Coronary artery (tissue), 2 donors: Measurements from ENCODE around the gene SEMA4A.
"Not testable (repeated sequence)": the region's sequence is repeated elsewhere in the genome, so short reads cannot be mapped to it uniquely, and the experiment has no call there.

Experiments
- DNase-seq: peaks from one replicate; pipeline ENCODE4 v3.0.0-alpha.2; 2017; ENCODE audit warnings: low spot score
- H3K27ac ChIP-seq, 2 donors: fragments of 200-600 bp; sonication (generic); one replicate each; pipeline ENCODE4 v1.5.1; 2016 to 2019
- H3K4me3 ChIP-seq: fragments of 200-600 bp; sonication (generic); 2 replicates; pipeline ENCODE4 v1.5.1; 2016; ENCODE audit warnings: mild to moderate bottlenecking, moderate library complexity
- TF ChIP-seq, protein P1 (sequence below): fragments of 200-600 bp; sonication (generic); IDR thresholded peaks from one replicate; pipeline ENCODE4 v1.5.1; 2019; ENCODE audit warnings: antibody characterized with exemption

Gene SEMA4A

DNA sequence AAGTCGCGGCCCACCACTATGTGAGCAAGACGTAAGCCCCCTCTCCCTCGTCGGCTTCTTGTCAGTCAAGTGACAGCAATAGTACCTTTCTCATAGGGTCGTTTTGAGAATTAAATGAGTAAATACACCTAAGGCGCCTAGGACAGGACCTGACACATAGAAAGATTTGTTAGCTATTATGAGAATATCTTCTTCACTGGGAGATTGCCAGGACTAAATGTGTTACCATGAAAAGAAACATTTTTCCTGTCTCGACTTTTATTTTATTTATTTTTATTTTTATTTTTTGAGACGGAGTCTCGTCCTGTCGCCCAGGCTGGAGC lies 60.2 kb downstream of the SEMA4A start:
- Histone ChIP-seq H3K4me3 (peak overlapping the region; percentile 90), H3K27ac (peak overlapping the region; percentile 98 to 99)
- no peak for DNase-seq
- TF ChIP-seq, protein P1, sequence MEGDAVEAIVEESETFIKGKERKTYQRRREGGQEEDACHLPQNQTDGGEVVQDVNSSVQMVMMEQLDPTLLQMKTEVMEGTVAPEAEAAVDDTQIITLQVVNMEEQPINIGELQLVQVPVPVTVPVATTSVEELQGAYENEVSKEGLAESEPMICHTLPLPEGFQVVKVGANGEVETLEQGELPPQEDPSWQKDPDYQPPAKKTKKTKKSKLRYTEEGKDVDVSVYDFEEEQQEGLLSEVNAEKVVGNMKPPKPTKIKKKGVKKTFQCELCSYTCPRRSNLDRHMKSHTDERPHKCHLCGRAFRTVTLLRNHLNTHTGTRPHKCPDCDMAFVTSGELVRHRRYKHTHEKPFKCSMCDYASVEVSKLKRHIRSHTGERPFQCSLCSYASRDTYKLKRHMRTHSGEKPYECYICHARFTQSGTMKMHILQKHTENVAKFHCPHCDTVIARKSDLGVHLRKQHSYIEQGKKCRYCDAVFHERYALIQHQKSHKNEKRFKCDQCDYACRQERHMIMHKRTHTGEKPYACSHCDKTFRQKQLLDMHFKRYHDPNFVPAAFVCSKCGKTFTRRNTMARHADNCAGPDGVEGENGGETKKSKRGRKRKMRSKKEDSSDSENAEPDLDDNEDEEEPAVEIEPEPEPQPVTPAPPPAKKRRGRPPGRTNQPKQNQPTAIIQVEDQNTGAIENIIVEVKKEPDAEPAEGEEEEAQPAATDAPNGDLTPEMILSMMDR: no peak

GRCh38 chr1:156214024-156214748 lies 60.8 kb downstream of the SEMA4A start:
- H3K4me3 ChIP-seq: peak overlapping the region; percentile 90

GRCh38 chr1:156216361-156217086 lies 63.1 kb downstream of the SEMA4A start:
- not testable (repeated sequence) for H3K27ac ChIP-seq, DNase-seq, H3K4me3 ChIP-seq

More at GRCh38 chr1:156214024-156214748, 60.8 kb downstream of the SEMA4A start:
- TF ChIP-seq, protein P1: no peak
- peak overlapping the region in 1 of 2 donors; percentile 98 for H3K27ac ChIP-seq
- DNase-seq: no peak

DNA sequence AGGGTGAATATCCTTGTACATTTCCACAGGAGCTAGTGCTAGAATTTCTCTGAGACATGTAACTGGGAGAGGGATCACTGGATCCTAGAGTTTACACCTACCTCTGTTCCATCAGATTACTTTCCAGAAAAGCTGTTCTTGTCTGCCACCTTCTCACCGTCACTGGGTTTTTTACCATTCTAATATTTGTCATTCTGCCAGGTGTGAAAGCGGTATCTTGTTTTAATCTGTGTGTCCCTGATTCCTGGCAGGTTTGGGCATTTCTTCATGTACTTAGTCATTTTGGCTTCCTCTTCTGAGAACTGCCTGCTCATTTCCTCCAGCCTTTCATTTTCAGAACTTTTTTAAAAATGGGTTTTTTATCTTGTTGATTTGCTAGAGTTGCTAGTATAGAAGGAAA lies 64.5 kb downstream of the SEMA4A start:
- no peak overlapping the region for H3K4me3 ChIP-seq
- H3K27ac ChIP-seq: peak overlapping the region in 1 of 2 donors; percentile 55
- no peak for DNase-seq
- TF ChIP-seq, protein P1: no peak

DNA sequence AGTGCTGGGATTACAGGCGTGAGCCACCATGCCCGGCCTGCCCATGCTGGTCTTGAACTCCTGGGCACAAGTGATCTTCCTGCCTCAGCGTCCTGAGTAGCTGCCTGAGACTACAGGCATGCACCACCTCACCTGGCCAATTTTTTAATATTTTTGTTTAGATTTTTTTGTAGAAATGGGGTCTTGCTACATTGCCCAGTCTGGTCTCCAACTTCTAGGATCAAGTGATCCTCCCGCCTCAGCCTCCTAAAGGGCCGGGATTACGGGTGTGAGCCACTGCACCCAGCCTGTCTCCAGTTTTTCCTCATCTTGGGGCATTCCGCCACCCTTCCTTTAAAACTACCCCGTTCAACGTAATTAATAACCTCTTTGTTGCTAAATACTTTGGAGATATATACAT lies 66.8 kb downstream of the SEMA4A start:
- TF ChIP-seq, protein P1: no peak
- DNase-seq: no peak
- Histone ChIP-seq H3K4me3 (no peak overlapping the region), H3K27ac (no peak overlapping the region)

- Histone ChIP-seq H3K4me3 (no peak overlapping the region), H3K27ac (no peak overlapping the region)
- TF ChIP-seq, protein P1: no peak
- no peak for DNase-seq
Observed at GRCh38 chr1:156221986-156222692, 68.8 kb downstream of the SEMA4A start.

DNA sequence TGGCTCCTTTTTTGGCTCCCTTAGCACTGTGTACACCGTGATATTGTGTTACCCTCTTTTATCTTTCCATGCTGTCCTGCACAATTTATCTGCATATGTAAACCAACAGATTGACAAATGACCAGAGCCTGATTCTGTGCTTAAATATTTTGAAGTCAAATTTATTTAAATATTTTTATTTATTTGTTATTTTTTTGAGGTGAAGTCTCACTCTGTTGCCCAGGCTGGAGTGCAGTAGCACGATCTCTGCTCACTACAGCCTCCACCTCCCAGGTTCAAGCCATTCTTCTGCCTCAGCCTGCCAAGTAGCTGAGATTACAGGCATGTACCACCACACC lies 72.3 kb downstream of the SEMA4A start:
- TF ChIP-seq, protein P1: no peak
- no peak overlapping the region for H3K4me3 ChIP-seq
- DNase-seq: no peak
- H3K27ac ChIP-seq: no peak overlapping the region
